Left lung (tissue), 10 donors: ENCODE measurements around the gene EPHA5. TPM values are rescaled to one million over a fixed set of nuclear protein-coding genes. Genes with fewer than 3 reads are reported as not detected.

Experiments used
- ATAC-seq: fragments of 200-7000 bp; cut with Tn5 transposase; one replicate; pipeline ENCODE4 v1.9.1; 2020; ENCODE audit warnings: moderate library complexity
- DNase-seq, 4 donors: peaks; one replicate each; pipeline ENCODE4 v3.0.0-alpha.2; 2013 to 2020
- H3K27ac ChIP-seq, 2 donors: fragments of 200-600 bp; sonication (generic) in 1 of 2; one replicate each; pipeline versions ENCODE4 v1.5.0 to v1.8.0; 2020 to 2021
- H3K27me3 ChIP-seq, 2 donors: fragments of 200-600 bp; sonication (generic) in 1 of 2; one replicate each; pipeline versions ENCODE4 v1.5.0 to v1.8.0; 2020 to 2021
- H3K36me3 ChIP-seq, 2 donors: fragments of 200-600 bp; sonication (generic) in 1 of 2; one replicate each; pipeline versions ENCODE4 v1.5.0 to v1.8.0; 2020 to 2021
- H3K4me1 ChIP-seq, 2 donors: fragments of 200-600 bp; one replicate each; pipeline ENCODE4 v1.8.0; 2021
- H3K4me3 ChIP-seq, 2 donors: fragments of 200-600 bp; sonication (generic) in 1 of 2; one replicate each; pipeline versions ENCODE4 v1.5.0 to v1.8.0; 2020 to 2021; ENCODE audit warnings: mild to moderate bottlenecking in 1 of 2
- H3K9me3 ChIP-seq, 2 donors: fragments of 200-600 bp; sonication (generic) in 1 of 2; one replicate each; pipeline versions ENCODE4 v1.5.0 to v1.8.0; 2020 to 2021
- intact Hi-C, 2 donors: fragments of 100-400 bp; cut with DNase I; formaldehyde crosslinking; loops; one replicate each; pipeline versions ENCODE4 v1.11.2 to v1.14.2; 2022
- polyA plus RNA-seq, 6 donors: library from polyadenylated mRNA; unstranded; fragments of 120-200 nt; gene quantifications; one replicate each; pipeline ENCODE4 v1.2.1, GENCODE V29; 2013; ENCODE audit not compliant: insufficient read length in 6 of 6
- total RNA-seq, 2 donors: library from RNA; stranded (reverse); fragmentation: NEBNext Ultra II Directional; extraction: Animal tissue kit (Norgen Biotek cat#: 25700); gene quantifications; one replicate each; pipeline ENCODE4 v1.2.1, GENCODE V29; 2021
- TF ChIP-seq, protein P1 (sequence below), 2 donors: fragments of 200-600 bp; sonication (generic) in 1 of 2; IDR thresholded peaks; one replicate each; pipeline versions ENCODE4 v1.5.0 to v1.8.0; 2021; ENCODE audit warnings: antibody characterized with exemption in 2 of 2
- donor health status: DM: no; HTN: yes; CAD: no.
- donor health status: DM: no; HTN: no; CAD: no.

Gene EPHA5
- total and polyA plus RNA-seq, 8 donors, result 0.01 to 0.12 (median 0.08) TPM; not detected in 2

GRCh38 chr4:65437102-65437501 is 233.2 kb downstream of the EPHA5 start:
- Histone ChIP-seq H3K9me3 (no peaks in the 10 kb centered on the region), H3K36me3 (no peaks in the 10 kb centered on the region), H3K27ac (no peak overlapping the region), H3K4me3 (no peak overlapping the region), H3K4me1 (no peaks in the 10 kb centered on the region), H3K27me3 (no peaks in the 10 kb centered on the region)
- TF ChIP-seq, protein P1, sequence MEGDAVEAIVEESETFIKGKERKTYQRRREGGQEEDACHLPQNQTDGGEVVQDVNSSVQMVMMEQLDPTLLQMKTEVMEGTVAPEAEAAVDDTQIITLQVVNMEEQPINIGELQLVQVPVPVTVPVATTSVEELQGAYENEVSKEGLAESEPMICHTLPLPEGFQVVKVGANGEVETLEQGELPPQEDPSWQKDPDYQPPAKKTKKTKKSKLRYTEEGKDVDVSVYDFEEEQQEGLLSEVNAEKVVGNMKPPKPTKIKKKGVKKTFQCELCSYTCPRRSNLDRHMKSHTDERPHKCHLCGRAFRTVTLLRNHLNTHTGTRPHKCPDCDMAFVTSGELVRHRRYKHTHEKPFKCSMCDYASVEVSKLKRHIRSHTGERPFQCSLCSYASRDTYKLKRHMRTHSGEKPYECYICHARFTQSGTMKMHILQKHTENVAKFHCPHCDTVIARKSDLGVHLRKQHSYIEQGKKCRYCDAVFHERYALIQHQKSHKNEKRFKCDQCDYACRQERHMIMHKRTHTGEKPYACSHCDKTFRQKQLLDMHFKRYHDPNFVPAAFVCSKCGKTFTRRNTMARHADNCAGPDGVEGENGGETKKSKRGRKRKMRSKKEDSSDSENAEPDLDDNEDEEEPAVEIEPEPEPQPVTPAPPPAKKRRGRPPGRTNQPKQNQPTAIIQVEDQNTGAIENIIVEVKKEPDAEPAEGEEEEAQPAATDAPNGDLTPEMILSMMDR (IDR thresholded peaks at IDR 0.05), result no peak
- DNase-seq (peak in 1 of 4 donors; percentile 9), ATAC-seq (no peak)
- intact Hi-C loops, result no loop called here

DNA sequence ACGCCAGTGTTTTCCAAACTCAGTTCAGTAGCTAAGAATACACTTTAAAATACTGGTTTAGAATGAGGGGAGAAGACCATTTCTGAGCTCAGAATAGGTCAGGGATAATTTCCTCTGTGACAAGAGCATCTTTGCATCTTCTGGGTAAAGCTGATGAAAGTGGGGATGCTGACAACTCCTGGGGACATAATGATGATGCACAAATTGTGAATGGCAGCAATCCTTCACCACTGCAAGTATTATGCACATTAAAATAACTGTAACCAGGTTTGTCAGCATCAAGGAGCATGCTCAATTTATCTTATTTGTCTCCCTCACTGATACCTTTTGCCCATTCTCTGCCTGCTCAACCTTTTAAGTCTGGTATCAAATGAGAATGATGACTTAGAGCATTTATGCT is 248.2 kb downstream of the EPHA5 start:
- TF ChIP-seq, protein P1 (IDR thresholded peaks at IDR 0.05), result no peak
- no peaks in the 10 kb centered on the region for H3K9me3 ChIP-seq
- DNase-seq, result no peak
- H3K4me3 ChIP-seq, result no peak overlapping the region
- intact Hi-C loops, result no loop called here
- no peak for ATAC-seq
- no peaks in the 10 kb centered on the region for H3K27me3 ChIP-seq
- H3K27ac ChIP-seq, result no peak overlapping the region
- no peaks in the 10 kb centered on the region for H3K36me3 ChIP-seq
- H3K4me1 ChIP-seq, result no peaks in the 10 kb centered on the region

DNA sequence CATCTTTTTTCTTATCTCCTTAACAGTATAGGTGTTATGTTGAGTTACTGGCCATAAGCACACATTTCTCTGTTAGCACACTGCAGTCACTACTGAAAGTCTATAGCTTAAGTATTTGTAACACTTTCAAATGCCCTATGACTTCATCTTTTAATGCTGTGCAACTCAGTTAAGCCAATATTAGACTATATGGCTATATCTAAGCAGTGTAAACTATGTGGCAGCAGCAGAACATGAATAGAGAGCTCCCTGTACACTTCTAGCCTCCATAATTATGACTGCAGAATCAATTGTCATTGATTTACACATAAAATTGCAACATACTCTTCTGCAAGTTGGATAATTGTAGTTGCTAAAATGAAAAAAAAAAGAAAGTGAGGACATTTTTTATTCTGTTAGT is 250.3 kb downstream of the EPHA5 start:
- DNase-seq (no peak), ATAC-seq (no peak)
- H3K36me3 ChIP-seq, result no peaks in the 10 kb centered on the region
- no peak overlapping the region for H3K27ac ChIP-seq
- intact Hi-C loops, result no loop called here
- no peaks in the 10 kb centered on the region for H3K27me3 ChIP-seq
- no peaks in the 10 kb centered on the region for H3K4me1 ChIP-seq
- TF ChIP-seq, protein P1 (IDR thresholded peaks at IDR 0.05), result no peak
- no peaks in the 10 kb centered on the region for H3K9me3 ChIP-seq
- H3K4me3 ChIP-seq, result no peak overlapping the region

- Histone ChIP-seq H3K4me1 (no peaks in the 10 kb centered on the region), H3K27me3 (no peaks in the 10 kb centered on the region), H3K27ac (no peak overlapping the region), H3K36me3 (no peaks in the 10 kb centered on the region), H3K9me3 (no peaks in the 10 kb centered on the region), H3K4me3 (no peak overlapping the region)
- TF ChIP-seq, protein P1 (IDR thresholded peaks at IDR 0.05), result no peak
- DNase-seq, result peak in 2 of 4 donors; percentile 1 to 16
- intact Hi-C loops, result no loop called here
- peak; percentile 37 for ATAC-seq
Observed at GRCh38 chr4:65416891-65417290, 253.4 kb downstream of the EPHA5 start.

DNA sequence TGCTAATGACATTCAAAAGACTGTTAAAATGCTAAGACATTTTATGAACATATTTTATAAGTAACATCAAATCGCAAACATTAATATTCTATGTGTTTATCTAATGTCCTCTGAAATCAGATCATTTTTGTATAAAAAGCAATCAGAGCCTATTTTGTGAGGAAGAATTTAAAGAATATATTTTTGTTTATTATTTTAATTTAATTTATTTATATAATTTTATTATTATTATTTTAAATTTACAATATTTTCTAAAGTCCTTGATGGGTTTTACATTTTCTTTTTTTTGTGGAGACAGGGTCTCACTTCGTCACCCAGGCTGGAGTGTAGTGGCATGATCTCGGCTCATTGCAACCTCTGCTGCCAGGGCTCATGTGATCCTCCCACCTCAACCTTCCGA is 262.8 kb downstream of the EPHA5 start:
- Histone ChIP-seq H3K9me3 (no peaks in the 10 kb centered on the region), H3K4me3 (no peak overlapping the region), H3K27me3 (no peaks in the 10 kb centered on the region), H3K27ac (no peak overlapping the region), H3K36me3 (no peaks in the 10 kb centered on the region), H3K4me1 (no peaks in the 10 kb centered on the region)
- ATAC-seq (no peak), DNase-seq (no peak)
- intact Hi-C loops, result no loop called here
- TF ChIP-seq, protein P1 (IDR thresholded peaks at IDR 0.05), result no peak
